Stimulated activated CD4-positive, alpha-beta T cell treated with anti-CD3 and anti-CD28 coated beads, TNF-alpha, amount 100 ng/mL, for 24 hours (primary cell): ENCODE results near the gene FANCL.
"Not testable (repeated sequence)": the region's sequence is repeated elsewhere in the genome, so short reads cannot be mapped to it uniquely, and the experiment has no call there.

Source experiments
- DNase-seq, 3 experiments: peaks; one replicate each; pipeline ENCODE4 v3.0.0-alpha.2; 2020; ENCODE audit warnings: low read depth in 3 of 3

The FANCL gene

GRCh38 chr2:58206785-58207184 lies 34.3 kb downstream of the FANCL start:
- no peak for DNase-seq

GRCh38 chr2:58204195-58204959 lies 36.7 kb downstream of the FANCL start:
- no peak for DNase-seq

- no peak for DNase-seq
These were observed 38.1 kb downstream of the FANCL start for GRCh38 chr2:58203018-58203417.

- no peak for DNase-seq
These were observed 38.7 kb downstream of the FANCL start for GRCh38 chr2:58202404-58202803.

- no peak for DNase-seq
These were observed 43.2 kb downstream of the FANCL start for GRCh38 chr2:58197894-58198293.

GRCh38 chr2:58195662-58196061 lies 45.5 kb downstream of the FANCL start:
- no peak for DNase-seq

- DNase-seq, result no peak
These were observed 46.7 kb downstream of the FANCL start for GRCh38 chr2:58194458-58194857.

GRCh38 chr2:58187022-58187421 lies 54.1 kb downstream of the FANCL start:
- not testable (repeated sequence) for DNase-seq

GRCh38 chr2:58186501-58186900 lies 54.6 kb downstream of the FANCL start:
- DNase-seq, result no peak

GRCh38 chr2:58182527-58182926 lies 58.6 kb downstream of the FANCL start:
- DNase-seq, result no peak

- no peak for DNase-seq
These were observed 60.5 kb downstream of the FANCL start for GRCh38 chr2:58180635-58181034.

- DNase-seq, result not testable (repeated sequence)
These were observed 61.0 kb downstream of the FANCL start for GRCh38 chr2:58180175-58180574.

GRCh38 chr2:58177187-58177586 lies 63.9 kb downstream of the FANCL start:
- not testable (repeated sequence) for DNase-seq

GRCh38 chr2:58171831-58172230 lies 69.3 kb downstream of the FANCL start:
- DNase-seq, result not testable (repeated sequence)

- not testable (repeated sequence) for DNase-seq
These were observed 70.7 kb downstream of the FANCL start for GRCh38 chr2:58170334-58170933.

GRCh38 chr2:58169845-58170244 lies 71.3 kb downstream of the FANCL start:
- not testable (repeated sequence) for DNase-seq

GRCh38 chr2:58168130-58168529 lies 73.0 kb downstream of the FANCL start:
- DNase-seq, result not testable (repeated sequence)

- no peak for DNase-seq
These were observed 77.2 kb downstream of the FANCL start for GRCh38 chr2:58163913-58164312.

- no peak for DNase-seq
These were observed 82.6 kb downstream of the FANCL start for GRCh38 chr2:58158481-58158880.

GRCh38 chr2:58157754-58158153 lies 83.4 kb downstream of the FANCL start:
- DNase-seq, result no peak

- no peak for DNase-seq
These were observed 84.3 kb downstream of the FANCL start for GRCh38 chr2:58156780-58157179.

GRCh38 chr2:58155160-58155778 lies 85.9 kb downstream of the FANCL start:
- DNase-seq, result no peak

GRCh38 chr2:58146707-58147106 lies 94.4 kb downstream of the FANCL start:
- no peak for DNase-seq
